ENCODE results near the gene CEP295NL.

GRCh38 chr17:78898075-78898836 lies 4.7 kb downstream of the CEP295NL start:
- TF ChIP-seq POLR2AphosphoS5 (IDR thresholded peaks at IDR 0.05; ENCODE audit: borderline replicate concordance, low read depth, low read length) (no peak), EZH2 (IDR thresholded peaks at IDR 0.05) (no peak), FOXP2 (optimal IDR thresholded peaks at IDR 0.05; ENCODE audit: control extremely low read depth, extremely low read length, insufficient read depth) (no peak)

Measured in SK-N-MC (cell line).